HepG2 (cell line): ENCODE results near the gene HMGN1. TPM values are rescaled to one million over a fixed set of nuclear protein-coding genes. Genes with fewer than 3 reads are reported as not detected.
A peak's percentile ranks its signal among the peaks of the same experiment; 100 is the strongest.

Experiments
- ATAC-seq: fragments of 200-7000 bp; cut with Tn5 transposase; 3 replicates; pipeline ENCODE4 v1.9.1; 2020; ENCODE audit warnings: mild to moderate bottlenecking, moderate library complexity
- BruUV-seq: library from RNA; stranded (reverse); fragments of 400-500 nt; replicated peaks from 2 replicates; lab custom pipeline; 2021; lab: Mats Ljungman, UMichigan
- CTCF ChIA-PET: fragments of 300-600 bp; formaldehyde crosslinking; extraction: SDS; loops from one replicate; lab custom pipeline; 2021; ENCODE audit warnings: low total read pairs, inconsistent platforms, low intra/inter-chr PET ratio; lab: Yijun Ruan, JAX
- POLR2A ChIA-PET: fragments of 350-600 bp; sonication (Branson Sonifier 250); formaldehyde crosslinking; loops from one replicate; lab custom pipeline; 2020; ENCODE audit warnings: antibody characterized with exemption, inconsistent platforms; lab: Yijun Ruan, JAX
- DNase-seq: peaks from one replicate; pipeline ENCODE4 v3.0.0-alpha.2; 2015; ENCODE audit warnings: low spot score
- FAIRE-seq: peaks from 3 replicates; lab custom pipeline; 2011; peaks lifted over from hg19 to GRCh38; lab: Jason Lieb, UNC
- H2AFZ ChIP-seq: one replicate; pipeline ENCODE4 v1.6.1; 2011; ENCODE audit warnings: low read length, inconsistent platforms
- H3K27ac ChIP-seq: fragments of 300-600 bp; 3 replicates; pipeline ENCODE4 v1.8.0; 2011; ENCODE audit warnings: mixed run types, mild to moderate bottlenecking, mixed read lengths, low read length, inconsistent platforms; ENCODE audit not compliant: insufficient read depth; ENCODE audit errors: extremely low read length
- H3K27me3 ChIP-seq, 2 experiments: fragments of 200-600 bp in 1 of 2; 2 replicates in 1 of 2; 3 replicates in 1 of 2; pipeline versions ENCODE4 v1.6.0 to v1.8.0; 2011; ENCODE audit warnings: low read length in 2 of 2, mild to moderate bottlenecking in 2 of 2, moderate library complexity in 2 of 2, inconsistent platforms in 1 of 2; ENCODE audit not compliant: insufficient read depth in 2 of 2, control insufficient read depth in 1 of 2
- H3K36me3 ChIP-seq, 2 experiments: fragments of 200-600 bp in 1 of 2; replicated peaks in 1 of 2; 2 replicates in 1 of 2; 3 replicates in 1 of 2; pipeline versions ENCODE4 v1.5.1 to v1.8.0; 2011; ENCODE audit warnings: low read length in 2 of 2, inconsistent platforms in 1 of 2; ENCODE audit not compliant: insufficient read depth in 2 of 2, control insufficient read depth in 1 of 2
- H3K4me1 ChIP-seq: 2 replicates; pipeline ENCODE4 v1.5.1; 2012; ENCODE audit warnings: low read length, inconsistent platforms; ENCODE audit not compliant: insufficient read depth
- H3K4me2 ChIP-seq: 2 replicates; pipeline ENCODE4 v1.6.0; 2011; ENCODE audit warnings: low read depth, low read length, inconsistent platforms
- H3K4me3 ChIP-seq, 3 experiments: fragments of 200-600 bp in 1 of 3; sonication (generic), shearing (Covaris generic) in 1 of 3; replicated peaks in 1 of 3; 2 replicates each; pipeline ENCODE4 v1.5.1; 2011 to 2016; ENCODE audit warnings: low read length in 3 of 3, inconsistent platforms in 2 of 3, low read depth in 2 of 3, mild to moderate bottlenecking in 2 of 3, control low read depth in 1 of 3, mixed read lengths in 1 of 3; ENCODE audit not compliant: insufficient read depth in 1 of 3
- H3K79me2 ChIP-seq: one replicate; pipeline ENCODE4 v1.6.1; 2011; ENCODE audit warnings: low read length, inconsistent platforms; ENCODE audit not compliant: insufficient read depth
- H3K9ac ChIP-seq: 2 replicates; pipeline ENCODE4 v1.6.0; 2011; ENCODE audit warnings: mild to moderate bottlenecking, low read depth, low read length, inconsistent platforms; ENCODE audit not compliant: insufficient read depth
- H3K9me3 ChIP-seq: 2 replicates; pipeline ENCODE4 v1.5.1; 2012; ENCODE audit warnings: mild to moderate bottlenecking, low read length
- H4K20me1 ChIP-seq: 2 replicates; pipeline ENCODE4 v1.6.0; 2011; ENCODE audit warnings: inconsistent platforms, mild to moderate bottlenecking, low read length, moderate library complexity; ENCODE audit not compliant: insufficient read depth
- AKAP8 ChIP-seq: sonication (generic); formaldehyde crosslinking; IDR thresholded peaks from 2 replicates; pipeline ENCODE4 v1.5.1; 2020; ENCODE audit warnings: mild to moderate bottlenecking, missing genetic modification reagents
- CREB1 ChIP-seq, 2 experiments: fragments of 450-650 bp in 1 of 2; IDR thresholded peaks; 2 replicates each; pipeline ENCODE4 v1.6.1; 2016 to 2017; ENCODE audit warnings: control low read depth in 1 of 2, mild to moderate bottlenecking in 1 of 2, missing compliant biosample characterization in 1 of 2, missing genetic modification characterization in 1 of 2
- DNMT3B ChIP-seq: conservative IDR thresholded peaks from 2 replicates; pipeline ENCODE4 v1.6.1; 2016; ENCODE audit warnings: missing biosample characterization, control low read depth
- ERF ChIP-seq: IDR thresholded peaks from 2 replicates; pipeline ENCODE4 v1.6.1; 2018; ENCODE audit warnings: missing biosample characterization, missing genetic modification reagents
- FOSL1 ChIP-seq: sonication (generic); formaldehyde crosslinking; IDR thresholded peaks from 2 replicates; pipeline ENCODE4 v1.9.0; 2021; ENCODE audit warnings: missing genetic modification reagents, borderline replicate concordance
- HNRNPK ChIP-seq: fragments of 200-400 bp; formaldehyde crosslinking; IDR thresholded peaks from 2 replicates; pipeline ENCODE4 v1.6.1; 2018; ENCODE audit warnings: low read length, low read depth, moderate library complexity, mild to moderate bottlenecking; ENCODE audit not compliant: poor library complexity, severe bottlenecking
- IKZF1 ChIP-seq: fragments of 450-650 bp; IDR thresholded peaks from 2 replicates; pipeline ENCODE4 v1.7.1; 2016
- KMT2B ChIP-seq: IDR thresholded peaks from 2 replicates; pipeline ENCODE4 v1.6.1; 2016; ENCODE audit warnings: missing genetic modification reagents, missing compliant biosample characterization
- POLR2AphosphoS5 ChIP-seq: IDR thresholded peaks from 2 replicates; pipeline ENCODE4 v1.6.1; 2012; ENCODE audit warnings: low read depth, low read length
- POLR2G ChIP-seq: fragments of 200-400 bp; formaldehyde crosslinking; IDR thresholded peaks from 2 replicates; pipeline ENCODE4 v1.6.1; 2018; ENCODE audit warnings: mild to moderate bottlenecking, low read depth, low read length, moderate library complexity
- SIX4 ChIP-seq: sonication (generic); formaldehyde crosslinking; IDR thresholded peaks from 2 replicates; pipeline ENCODE4 v1.4.0; 2020; ENCODE audit warnings: missing genetic modification reagents
- ZBTB34 ChIP-seq: sonication (generic); formaldehyde crosslinking; IDR thresholded peaks from 2 replicates; pipeline ENCODE4 v1.8.0; 2022; ENCODE audit warnings: mild to moderate bottlenecking, missing genetic modification reagents
- ZBTB7B ChIP-seq: sonication (generic); formaldehyde crosslinking; IDR thresholded peaks from 2 replicates; pipeline ENCODE4 v1.4.0; 2020; ENCODE audit warnings: missing genetic modification reagents
- ZFP82 ChIP-seq: sonication (generic); formaldehyde crosslinking; IDR thresholded peaks from 2 replicates; pipeline ENCODE4 v1.5.1; 2020; ENCODE audit warnings: mild to moderate bottlenecking, missing genetic modification reagents, borderline replicate concordance
- ZMYM3 ChIP-seq: sonication (generic); formaldehyde crosslinking; IDR thresholded peaks from 2 replicates; pipeline ENCODE4 v1.5.1; 2020; ENCODE audit warnings: mild to moderate bottlenecking, missing genetic modification reagents
- ZMYM4 ChIP-seq: sonication (generic); formaldehyde crosslinking; IDR thresholded peaks from 2 replicates; pipeline ENCODE4 v1.8.1; 2023; ENCODE audit warnings: mild to moderate bottlenecking, missing genetic modification reagents
- ZNF121 ChIP-seq: sonication (generic); formaldehyde crosslinking; IDR thresholded peaks from 2 replicates; pipeline ENCODE4 v1.5.0; 2020; ENCODE audit warnings: mild to moderate bottlenecking, missing genetic modification reagents
- ZNF24 ChIP-seq: fragments of 450-650 bp; IDR thresholded peaks from 2 replicates; pipeline ENCODE4 v1.6.1; 2017; ENCODE audit warnings: antibody characterized with exemption, mild to moderate bottlenecking
- ZNF260 ChIP-seq: sonication (generic); formaldehyde crosslinking; IDR thresholded peaks from 2 replicates; pipeline ENCODE4 v1.4.0; 2020; ENCODE audit warnings: missing genetic modification reagents, low read depth, mild to moderate bottlenecking, borderline replicate concordance
- ZNF441 ChIP-seq: sonication (generic); formaldehyde crosslinking; IDR thresholded peaks from 2 replicates; pipeline ENCODE4 v1.7.0; 2021; ENCODE audit warnings: missing genetic modification reagents, borderline replicate concordance
- WGBS: methylation state at CpG from one replicate; pipeline ENCODE4 v1.1.6; 2017; ENCODE audit warnings: low lambda C conversion rate; 5-methylcytosine and 5-hydroxymethylcytosine counted together
- in situ Hi-C: cut with HindIII; loops from 2 replicates; pipeline ENCODE4 v1.10.0; 2017; ENCODE audit warnings: low pct_unique_long_range_greater_than_20kb; ENCODE audit not compliant: extremely low pct_ligation_motif_present
- intact Hi-C: fragments of 100-400 bp; cut with micrococcal nuclease; formaldehyde crosslinking; loops from one replicate; pipeline ENCODE4 v1.10.0; 2022; ENCODE audit not compliant: unreplicated experiment
- polyA plus RNA-seq, 8 experiments: library from polyadenylated mRNA; depleted of rRNA in 3 of 8; stranded (reverse) in 7 of 8; unstranded in 1 of 8; fragments of >200 nt; fragmentation: Illumina TruSeq in 4 of 8; extraction: Trizol in 4 of 8; gene quantifications; 2 replicates each; pipeline versions ENCODE4 v1.2.1 to v1.2.3, GENCODE V29; 2011 to 2016; ENCODE audit warnings: low read depth in 4 of 8, missing spikeins in 1 of 8, mixed read lengths in 1 of 8; ENCODE audit not compliant: insufficient read depth in 1 of 8
- total RNA-seq, 5 experiments: library from RNA; depleted of rRNA; stranded (reverse); fragments of >200 nt; fragmentation: Illumina TruSeq; extraction: Trizol; gene quantifications; 2 replicates each; pipeline ENCODE4 v1.2.3, GENCODE V29; 2016; ENCODE audit warnings: low read depth in 1 of 5

Gene HMGN1
- total and polyA plus RNA-seq, 2 of the 13 experiments (the other 11 are each of a cell fraction or from before 2014, with no cell fraction given): 104 to 286 TPM

DNA sequence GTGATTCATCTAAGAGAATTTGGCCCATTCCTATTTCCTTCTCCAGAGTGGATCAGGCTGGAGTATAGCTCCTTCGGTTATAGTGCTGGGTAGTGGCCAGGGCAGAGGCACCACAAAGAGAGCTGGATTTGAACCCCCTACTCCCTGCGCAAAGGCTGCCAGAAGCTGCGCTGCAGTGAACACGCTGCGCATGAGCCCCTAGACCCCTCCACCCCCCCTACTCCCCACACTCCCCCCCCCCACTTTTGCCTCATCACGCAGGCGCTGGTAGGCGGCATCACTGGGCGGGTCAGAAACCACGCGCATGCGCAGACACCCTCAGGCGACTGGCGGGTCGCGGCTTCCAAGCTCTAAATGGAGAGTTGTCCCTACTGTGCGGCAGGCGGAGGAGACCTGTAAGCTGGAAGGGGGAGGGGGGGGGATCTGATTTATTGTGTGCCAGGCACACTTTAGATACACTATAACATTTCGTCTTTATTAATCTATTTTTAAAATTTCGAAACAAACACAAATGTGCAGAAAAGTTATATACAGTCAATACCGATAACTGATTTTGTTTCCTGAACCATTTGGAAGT, 38.7 kb upstream of the HMGN1 start (continued):
- no peak; the same call in 1 of the 2 replicates for TF ChIP-seq AKAP8 (CRISPR knock-in tag)
- peak; percentile 40; the same call in 1 of the 2 replicates for TF ChIP-seq POLR2G
- TF ChIP-seq HNRNPK: peak; percentile 36

GRCh38 chr21:39386899-39387298, 38.0 kb upstream of the HMGN1 start:
- peak overlapping the region; percentile 99 for H3K27ac ChIP-seq
- peaks cover 3 to 11% of the 10 kb centered on the region in 2 experiments for H3K36me3 ChIP-seq
- intact Hi-C loops: loop anchor here (5.0 kb wide), 1 partner anchor 55 kb away; no protein-coding TSS in a partner anchor
- ChIA-PET CTCF (no interaction called here), POLR2A (interaction anchor here (1.4 to 3.7 kb wide), 7 partner anchors 10 to 204 kb away, joined by 4 to 47 read pairs (median 9); partner anchors contain the start of genes BRWD1, HMGN1 and PSMG1)
- no peaks in the 10 kb centered on the region for H3K27me3 ChIP-seq
- WGBS: 97% methylated on average over 11 of the region's 11 CpGs
- FAIRE-seq (no peak), DNase-seq (no peak), ATAC-seq (no peak)
- peak overlapping the region; percentile 98 for H3K4me2 ChIP-seq
- H3K9ac ChIP-seq: peak overlapping the region; percentile 88
- in situ Hi-C loops: loop anchor here (5.0 kb wide), 1 partner anchor 40 kb away; the partner anchor contains the start of gene HMGN1
- H3K9me3 ChIP-seq: no peaks in the 10 kb centered on the region
- BruUV-seq: no TSS peak
- peak overlapping the region in 2 of 3 experiments; percentile 41 to 70; a peak in 3 of 6 replicates for H3K4me3 ChIP-seq
- H4K20me1 ChIP-seq: peaks cover 13% of the 10 kb centered on the region; the same call in 1 of the 2 replicates
- peaks cover 39% of the 10 kb centered on the region for H3K4me1 ChIP-seq
- H2AFZ ChIP-seq: no peak overlapping the region
- H3K79me2 ChIP-seq: peaks cover 44% of the 10 kb centered on the region
- TF ChIP-seq ZMYM3 (CRISPR knock-in tag) (peak; percentile 33; the same call in 1 of the 2 replicates), IKZF1 (no peak), ZNF24 (no peak), ZNF121 (peak; percentile 99), ZBTB7B (CRISPR knock-in tag) (no peak), FOSL1 (CRISPR knock-in tag) (no peak), ERF (CRISPR knock-in tag) (no peak), DNMT3B (CRISPR knock-in tag) (no peak), ZMYM4 (CRISPR knock-in tag) (no peak), ZFP82 (CRISPR knock-in tag) (no peak), SIX4 (CRISPR knock-in tag) (no peak), KMT2B (CRISPR knock-in tag) (no peak), ZNF260 (no peak), ZNF441 (CRISPR knock-in tag) (no peak), ZBTB34 (no peak), POLR2AphosphoS5 (0 out of 2 replicates have a peak, but pooled peaks have one; percentile 5), CREB1 (IDR thresholded peaks at IDR 0.05) (no peak), CREB1 (CRISPR knock-in tag; IDR thresholded peaks at IDR 0.05) (no peak)
